ENCODE data around the gene ICA1.
"Not testable (repeated sequence)": the region's sequence is repeated elsewhere in the genome, so short reads cannot be mapped to it uniquely, and the experiment has no call there.

The ICA1 gene

DNA sequence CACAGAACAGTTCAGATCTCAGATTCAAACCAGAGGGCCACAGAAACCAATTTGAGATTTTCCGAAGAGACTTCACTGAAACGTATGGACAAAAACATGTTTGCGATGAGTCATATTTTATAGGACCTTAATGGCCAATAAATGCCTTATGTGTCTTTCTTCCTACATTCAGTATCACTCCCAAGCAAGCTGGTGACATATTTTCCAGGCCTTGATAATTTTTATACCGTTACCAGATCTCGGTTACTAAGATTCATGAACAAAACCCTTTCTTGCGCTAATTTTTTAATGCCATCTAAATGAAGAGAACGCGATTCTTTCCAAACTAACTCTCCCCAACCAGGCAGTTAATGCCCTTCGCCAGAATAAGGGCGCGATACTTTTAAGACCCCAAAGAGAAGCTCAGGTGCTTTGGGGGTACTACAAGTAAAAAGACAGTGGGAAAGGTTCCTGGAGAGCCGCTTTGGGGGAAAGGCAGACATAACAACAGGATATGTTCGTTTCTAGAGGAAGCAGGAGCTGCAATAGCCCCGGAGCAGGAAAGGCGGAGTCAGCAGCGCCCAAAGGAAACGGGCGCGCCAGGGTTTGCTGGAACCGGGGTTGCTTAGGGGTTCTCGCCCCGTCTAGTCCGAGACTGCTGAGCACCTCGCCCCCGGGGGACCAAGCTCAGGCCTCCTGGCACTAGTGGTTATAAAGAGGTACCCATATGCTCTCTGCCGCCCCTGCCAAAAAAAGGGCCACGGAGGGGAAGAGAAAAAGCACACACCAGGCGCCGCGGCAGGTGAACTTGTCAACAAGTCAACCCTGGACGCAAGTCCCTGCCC lies 884 bp downstream of the ICA1 start:
- DNase-seq: no peak

DNA sequence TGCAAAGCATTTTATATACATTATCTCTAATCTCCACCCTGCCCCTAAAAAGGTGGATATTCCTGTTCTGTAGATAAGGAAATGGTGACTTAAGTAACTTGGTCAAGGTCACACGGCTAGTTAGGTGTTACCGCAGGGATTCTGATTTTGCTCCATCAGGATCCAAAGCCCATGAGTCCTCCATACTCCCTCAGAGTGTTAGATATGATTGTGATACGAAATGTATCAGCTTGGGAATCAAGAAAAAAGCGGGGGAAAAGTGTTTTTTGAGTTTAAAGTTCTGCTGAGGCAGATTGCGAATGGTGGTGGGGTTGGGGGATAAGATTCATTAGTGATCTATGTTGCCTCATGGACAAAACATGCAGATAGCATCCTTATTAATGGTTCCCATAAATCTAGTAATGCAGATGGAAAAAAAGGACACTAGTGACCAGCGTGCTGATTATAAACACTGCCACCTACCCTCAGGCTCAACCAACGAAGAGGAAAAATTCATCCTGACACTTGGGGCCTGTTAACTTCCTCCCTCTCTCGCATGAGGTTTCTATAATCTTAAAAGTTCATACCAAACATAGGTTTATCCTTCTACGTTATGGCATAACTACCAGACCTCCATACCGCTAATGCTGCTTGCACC lies 2.3 kb downstream of the ICA1 start:
- DNase-seq: no peak

DNA sequence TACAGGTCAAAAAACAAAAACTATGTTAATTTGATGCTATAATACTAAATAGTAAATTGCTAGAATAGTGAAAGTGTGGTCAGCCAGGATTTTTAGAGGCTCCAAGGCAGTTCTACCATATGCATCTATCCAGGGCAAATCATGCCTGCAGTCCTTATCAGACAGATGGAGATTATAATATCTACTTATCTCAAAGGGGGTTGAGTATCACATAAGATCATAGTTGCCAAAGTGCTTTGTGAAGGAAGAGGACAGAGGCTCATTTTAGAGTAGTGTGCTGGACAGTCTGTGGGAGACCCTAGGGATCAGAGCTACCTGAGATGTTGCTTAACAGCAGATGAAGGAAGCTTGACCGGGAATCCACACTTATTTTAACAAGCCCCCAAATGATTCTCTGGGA lies 3.2 kb downstream of the ICA1 start:
- DNase-seq: no peak

DNA sequence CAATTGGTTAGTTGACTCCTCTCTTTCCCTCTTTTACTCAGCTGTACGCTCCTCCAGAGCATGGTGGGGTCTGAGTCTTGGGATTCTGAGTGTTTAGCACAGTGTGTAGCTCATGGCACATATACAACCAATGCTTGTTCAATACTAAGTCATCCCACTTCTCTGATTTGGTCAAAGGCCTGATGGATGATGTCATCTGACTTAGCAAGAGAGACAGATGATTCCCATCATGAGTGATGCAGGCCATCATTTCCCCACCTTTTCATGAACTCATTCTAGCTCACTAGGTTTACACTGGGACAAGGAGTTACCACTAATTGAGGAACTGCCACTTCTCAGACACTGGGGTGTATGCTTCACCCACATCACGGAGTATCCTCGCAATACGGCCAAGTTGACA lies 3.8 kb downstream of the ICA1 start:
- DNase-seq: no peak

DNA sequence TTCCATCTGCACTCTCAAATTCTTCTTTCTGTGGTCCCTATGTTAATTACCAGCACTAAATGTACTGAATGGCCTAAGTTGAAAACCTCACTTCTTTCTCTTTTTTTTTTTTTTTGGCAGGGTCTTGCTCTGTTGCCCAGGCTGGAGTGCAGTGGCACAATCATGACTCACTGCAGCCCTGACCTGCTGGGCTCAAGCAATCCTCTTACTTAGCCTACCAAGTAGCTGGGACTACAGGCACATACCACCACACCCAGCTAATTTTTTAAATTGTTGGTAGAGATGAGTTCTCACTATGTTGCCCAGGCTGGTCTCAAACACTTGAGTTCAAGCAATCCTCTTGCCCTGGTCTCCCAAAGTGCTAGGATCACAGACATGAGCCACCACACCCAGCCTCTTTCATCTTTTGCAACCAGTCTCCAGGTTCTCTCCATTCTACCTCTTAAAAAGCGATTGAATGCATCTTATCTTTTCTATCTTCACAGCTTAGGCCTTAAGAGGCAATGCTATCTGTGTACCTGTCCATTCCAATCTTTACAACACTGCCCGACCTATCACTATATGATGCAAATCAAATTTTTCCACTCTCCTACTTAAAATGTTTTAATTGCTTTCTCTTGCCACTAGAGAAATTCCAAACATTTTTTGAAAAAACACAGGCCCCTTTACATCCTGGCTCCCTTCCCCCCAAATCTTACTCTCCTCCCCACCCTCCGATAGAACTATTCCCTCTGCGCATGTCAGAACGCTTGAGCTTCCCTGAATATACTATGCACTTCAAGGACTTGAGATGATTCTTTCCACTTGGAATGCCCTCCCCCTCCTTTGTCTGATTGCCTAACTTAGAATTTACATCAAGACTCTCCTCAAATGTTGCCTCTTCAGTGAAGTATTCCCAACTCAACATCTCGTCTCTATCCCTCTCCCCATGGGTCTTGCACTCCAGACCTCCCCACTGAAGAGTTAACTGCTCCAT lies 6.0 kb downstream of the ICA1 start:
- no peak for DNase-seq

DNA sequence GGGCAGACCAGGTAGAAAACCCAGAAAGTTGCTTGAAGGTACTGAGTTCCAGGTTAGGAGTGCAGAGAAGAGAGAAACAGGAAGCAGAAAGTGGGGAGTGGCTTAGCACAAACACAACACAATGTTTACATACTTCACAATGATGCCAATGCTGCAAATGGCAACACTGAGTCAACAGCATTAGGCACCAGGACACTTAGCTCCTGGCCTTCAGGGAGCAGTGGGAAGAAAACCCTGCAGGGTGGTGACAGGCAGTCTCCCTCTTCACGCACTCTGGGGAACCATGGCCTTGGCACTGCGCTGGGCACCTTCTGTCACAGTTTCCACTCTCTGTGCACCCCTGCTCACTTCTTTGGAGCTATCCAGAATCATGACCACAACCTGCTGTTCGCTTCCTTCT lies 7.3 kb downstream of the ICA1 start:
- DNase-seq: peak; percentile 28

DNA sequence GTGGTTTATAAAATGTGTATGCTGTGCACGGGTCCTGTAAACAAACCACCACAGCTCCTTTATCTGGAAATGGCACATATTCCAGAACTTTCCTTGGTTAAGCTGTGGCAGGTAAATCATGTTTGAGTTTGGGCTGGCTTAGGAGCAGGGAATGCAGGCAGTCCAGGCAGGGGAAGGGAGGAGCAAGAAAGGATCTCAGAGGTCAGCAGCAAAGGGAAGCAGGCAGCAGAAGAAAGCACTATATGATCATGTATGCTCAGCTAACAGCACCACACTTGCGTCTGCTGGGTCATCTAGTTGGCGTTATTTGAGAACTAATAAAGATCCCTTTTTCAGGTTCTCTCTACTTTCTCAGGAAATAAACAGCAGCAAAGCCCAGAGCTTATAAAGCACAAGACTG lies 7.8 kb downstream of the ICA1 start:
- no peak for DNase-seq

DNA sequence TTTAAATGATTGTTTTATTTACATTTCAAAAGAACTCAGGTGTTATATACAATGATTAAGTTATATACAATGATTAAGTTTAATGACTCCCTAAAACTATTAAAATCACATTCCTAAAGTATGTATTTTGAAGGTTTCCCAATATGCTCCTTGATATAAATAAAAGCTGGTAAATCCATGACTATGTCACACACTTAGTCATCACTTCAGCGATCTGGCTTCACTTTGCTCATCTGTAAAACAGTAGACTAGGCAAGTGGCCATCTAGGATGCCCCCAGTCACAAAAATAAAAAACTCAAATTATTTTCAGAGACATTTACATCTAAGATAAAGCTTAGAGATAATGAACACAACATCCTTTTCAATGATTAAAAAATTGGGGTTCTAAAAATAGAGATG lies 10.8 kb downstream of the ICA1 start:
- no peak for DNase-seq

DNA sequence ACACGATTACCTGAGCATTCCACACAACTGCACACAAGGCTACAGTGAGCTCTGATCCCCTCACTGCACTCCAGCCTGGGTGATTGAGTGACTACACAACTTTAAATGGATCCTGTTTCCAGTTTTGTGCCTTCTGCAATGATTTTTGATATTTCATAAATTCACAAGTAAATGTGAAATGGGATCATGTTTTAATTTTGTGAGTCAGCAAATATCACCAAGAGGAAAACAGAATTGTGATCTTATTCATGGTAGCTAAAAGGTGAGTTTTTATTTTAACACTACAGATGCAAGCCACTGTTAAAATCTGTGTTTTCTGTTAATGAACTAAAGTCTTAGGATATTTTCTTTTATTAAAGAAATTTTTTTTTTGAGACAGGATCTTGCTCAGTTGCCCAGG lies 11.4 kb downstream of the ICA1 start:
- no peak for DNase-seq

DNA sequence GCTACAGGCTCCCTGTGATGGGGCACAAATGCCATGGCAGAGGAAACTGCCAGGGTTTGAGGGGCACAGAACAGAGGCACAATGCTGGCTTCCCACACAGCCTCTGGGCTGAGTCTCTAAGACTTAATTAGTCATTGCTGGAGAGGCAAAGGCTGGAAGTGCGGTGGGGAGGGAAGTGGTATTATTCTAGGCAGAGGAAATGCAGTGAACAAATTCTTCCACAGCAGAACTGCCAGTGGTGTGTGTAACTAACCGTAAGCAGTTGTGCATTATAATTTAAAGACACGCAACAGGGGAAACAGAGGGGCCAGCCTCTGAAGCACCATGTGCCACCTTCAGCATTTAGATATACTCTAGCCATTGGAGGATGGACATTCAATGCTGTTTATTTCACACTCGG lies 12.8 kb downstream of the ICA1 start:
- DNase-seq: no peak

DNA sequence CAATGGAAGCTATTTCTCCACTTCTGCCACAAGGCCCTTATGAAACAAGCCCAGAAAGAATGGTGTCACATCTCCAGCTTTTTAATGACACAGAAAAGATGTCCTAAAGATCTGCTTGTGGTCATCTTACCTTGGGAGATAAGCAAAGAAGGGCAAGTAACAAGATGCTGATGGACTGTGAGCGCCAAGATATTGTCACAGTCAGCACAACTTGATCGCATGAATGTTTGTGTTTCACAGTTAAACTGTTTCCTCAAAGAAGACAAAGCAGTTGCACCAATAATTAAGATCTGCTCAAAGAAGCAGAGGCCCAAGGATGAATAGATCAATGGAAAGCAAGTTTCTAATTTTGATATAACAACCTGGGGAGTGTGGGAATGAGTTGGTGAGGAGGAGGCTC lies 15.9 kb downstream of the ICA1 start:
- DNase-seq: no peak

DNA sequence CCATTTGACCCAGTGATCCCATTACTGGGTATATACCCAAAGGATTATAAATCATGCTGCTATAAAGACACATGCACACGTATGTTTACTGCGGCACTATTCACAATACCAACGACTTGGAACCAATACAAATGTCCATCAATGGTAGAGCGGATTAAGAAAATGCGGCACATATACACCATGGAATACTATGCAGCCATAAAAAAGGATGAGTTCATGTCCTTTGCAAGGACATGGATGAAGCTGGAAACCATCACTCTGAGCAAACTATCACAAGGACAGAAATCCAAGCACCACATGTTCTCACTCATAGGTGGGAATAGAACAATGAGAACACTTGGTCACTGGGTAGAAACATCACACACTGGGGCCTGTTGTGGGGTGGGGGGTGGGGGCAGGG lies 16.9 kb downstream of the ICA1 start:
- not testable (repeated sequence) for DNase-seq

DNA sequence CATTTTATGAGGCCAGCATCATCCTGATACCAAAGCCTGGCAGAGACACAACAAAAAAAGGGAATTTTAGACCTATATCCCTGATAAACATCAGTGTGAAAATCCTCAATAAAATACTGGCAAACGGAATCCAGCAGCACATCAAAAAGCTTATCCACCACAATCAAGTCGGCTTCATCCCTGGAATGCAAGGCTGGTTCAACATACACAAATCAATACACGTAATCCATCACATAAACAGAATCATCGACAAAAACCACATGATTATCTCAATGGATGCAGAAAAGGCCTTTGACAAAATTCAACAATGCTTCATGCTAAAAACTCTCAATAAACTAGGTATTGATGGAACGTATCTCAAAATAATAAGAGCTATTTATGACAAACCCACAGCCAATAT lies 18.9 kb downstream of the ICA1 start:
- DNase-seq: not testable (repeated sequence)

DNA sequence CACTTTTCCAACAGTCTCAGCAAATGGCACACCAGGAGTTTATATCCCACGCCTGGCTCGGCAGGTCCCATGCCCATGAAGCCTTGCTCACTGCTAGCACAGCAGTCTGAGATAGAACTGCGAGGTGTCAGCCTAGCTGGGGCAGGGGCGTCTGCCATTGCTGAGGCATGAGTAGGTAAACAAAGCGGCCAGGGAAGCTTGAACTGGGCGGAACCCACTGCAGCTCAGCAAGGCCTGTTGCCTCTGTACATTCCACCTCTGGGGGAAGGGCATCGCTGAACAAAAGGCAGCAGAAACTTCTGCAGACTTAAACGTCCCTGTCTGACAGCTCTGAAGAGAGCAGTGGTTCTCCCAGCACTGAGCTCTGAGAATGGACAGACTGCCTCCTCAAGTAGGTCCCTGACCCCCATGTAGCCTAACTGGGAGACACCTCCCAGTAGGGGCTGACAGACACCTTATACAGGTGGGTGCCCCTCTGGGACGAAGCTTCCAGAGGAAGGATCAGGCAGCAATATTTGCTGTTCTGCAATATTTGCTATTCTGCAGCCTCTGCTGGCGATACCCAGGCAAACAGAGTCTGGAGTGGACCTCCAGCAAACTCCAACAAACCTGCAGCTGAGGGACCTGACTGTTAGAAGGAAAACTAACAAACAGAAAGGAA lies 22.1 kb downstream of the ICA1 start:
- not testable (repeated sequence) for DNase-seq

DNA sequence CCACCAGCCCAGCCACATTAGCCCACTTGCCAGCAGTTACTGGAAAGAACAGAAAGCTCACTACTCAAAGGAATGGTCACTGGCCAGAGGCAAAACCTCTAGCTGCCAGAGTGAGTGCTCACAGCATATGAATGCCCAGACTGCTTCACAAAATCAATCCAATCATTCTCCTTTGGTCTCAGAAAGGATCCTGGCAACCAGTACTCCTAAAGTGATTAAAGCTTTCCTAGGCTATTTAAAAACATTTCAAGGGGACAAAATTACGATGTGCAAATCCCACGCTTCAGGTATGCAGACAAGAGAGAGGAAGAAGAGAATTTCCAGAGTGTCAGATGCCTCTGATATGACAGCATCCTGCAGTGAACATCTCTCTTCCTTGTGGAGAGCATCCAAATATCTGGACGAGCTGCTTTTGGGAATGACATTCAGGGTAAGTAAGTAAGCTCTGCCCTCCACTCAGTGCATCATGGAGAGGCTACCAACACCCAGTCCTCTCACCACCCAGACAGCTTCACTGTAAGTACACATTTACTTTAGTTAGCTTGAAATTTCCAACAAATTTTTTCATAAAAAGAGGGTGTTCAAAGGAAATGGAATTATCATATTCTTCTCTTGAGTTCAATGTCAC lies 25.1 kb downstream of the ICA1 start:
- no peak for DNase-seq

DNA sequence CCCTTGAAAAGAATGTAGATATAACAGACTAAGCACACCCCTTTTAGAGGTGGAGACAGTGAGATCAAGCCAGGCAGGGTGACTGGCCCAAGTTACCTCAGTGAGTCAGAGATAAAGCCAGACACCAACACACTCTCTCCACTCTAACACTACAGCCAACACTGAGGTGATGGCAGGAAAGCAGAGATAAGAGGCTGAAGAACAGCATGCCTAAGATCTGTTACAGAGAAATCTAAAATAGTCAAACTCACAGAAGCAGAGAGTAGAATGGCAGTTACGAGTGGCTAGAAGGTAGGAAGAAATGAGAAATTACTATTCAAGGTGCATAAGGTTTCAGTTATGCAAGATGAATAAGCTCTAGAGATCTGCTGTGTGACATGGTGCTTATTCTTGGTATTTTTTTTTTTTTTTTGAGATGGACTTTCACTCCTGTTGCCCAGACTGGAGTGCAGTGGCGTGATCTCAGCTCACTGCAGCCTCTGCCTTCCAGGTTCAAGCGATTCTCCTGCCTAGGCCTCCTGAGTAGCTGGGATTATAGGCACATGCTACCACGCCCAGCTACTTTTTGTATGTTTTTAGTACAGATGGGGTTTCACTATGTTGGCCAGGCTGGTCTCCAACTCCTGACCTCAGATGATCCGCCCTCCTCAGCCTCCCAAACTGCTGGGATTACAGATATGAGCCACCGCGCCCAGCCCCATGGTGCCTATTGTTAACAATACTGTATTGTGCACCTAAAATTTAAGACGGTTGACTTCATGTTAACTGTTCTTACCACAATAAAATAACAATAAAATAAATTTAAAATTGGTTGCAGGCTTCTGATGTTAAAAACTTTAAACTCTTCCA lies 28.7 kb downstream of the ICA1 start:
- DNase-seq: no peak

DNA sequence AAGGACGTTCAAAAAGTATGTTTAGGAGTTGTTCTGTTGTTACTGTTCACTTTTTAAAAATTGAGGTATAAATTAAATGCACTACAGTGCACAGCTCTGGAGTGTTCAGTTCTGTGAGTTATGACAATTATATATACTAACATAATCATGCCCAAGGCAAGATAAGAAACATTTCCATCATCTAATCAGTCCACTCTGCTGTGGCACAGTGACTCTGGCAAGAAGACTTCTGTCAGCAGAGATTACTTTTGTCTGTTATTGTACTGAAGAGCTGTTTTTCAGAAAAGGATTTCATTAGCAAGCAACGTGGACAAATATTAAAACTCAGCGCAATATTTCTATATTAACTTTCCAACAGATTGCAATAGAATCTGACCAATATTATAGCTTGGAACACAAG lies 32.0 kb downstream of the ICA1 start:
- no peak for DNase-seq

DNA sequence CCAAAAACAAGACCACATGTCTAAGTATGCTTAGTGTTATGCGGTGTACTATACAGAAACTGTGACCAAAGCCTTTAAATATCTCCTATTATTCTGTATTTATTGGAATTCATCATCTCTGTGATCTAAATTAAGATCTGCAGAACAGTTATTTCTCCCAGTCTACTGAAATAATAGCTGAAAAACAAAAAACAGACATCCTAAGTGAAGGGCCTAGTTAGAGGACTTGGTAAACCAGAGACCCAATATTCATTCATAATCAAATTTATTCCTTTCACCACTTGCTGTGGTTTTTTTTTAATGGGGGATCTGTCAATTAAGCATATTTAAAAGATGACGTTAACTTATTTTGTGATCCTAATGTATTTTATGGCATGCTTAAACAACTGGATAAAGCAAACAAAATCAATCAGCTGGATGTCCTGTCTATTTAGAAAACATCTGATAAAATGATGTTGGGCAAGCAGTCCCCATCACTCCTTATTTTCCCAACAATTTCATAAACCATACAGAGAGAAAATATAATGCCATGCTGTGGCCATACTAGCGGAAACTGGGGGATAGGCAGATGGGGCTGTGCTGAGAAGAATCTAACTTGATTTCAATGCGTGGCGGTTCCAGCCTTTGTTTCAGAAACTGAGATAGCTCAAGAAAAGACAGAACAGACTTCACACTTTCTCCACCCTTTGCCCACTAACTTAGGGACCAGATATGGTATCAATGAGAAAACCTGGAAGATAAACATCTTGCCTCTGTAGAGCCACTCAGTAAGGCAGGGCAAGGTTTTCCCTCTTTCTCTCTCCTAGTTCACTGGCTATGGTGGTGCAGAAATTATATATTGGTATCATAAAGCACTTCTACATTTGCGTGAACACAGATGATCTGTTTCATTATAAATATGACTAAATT lies 32.9 kb downstream of the ICA1 start:
- DNase-seq: no peak

DNA sequence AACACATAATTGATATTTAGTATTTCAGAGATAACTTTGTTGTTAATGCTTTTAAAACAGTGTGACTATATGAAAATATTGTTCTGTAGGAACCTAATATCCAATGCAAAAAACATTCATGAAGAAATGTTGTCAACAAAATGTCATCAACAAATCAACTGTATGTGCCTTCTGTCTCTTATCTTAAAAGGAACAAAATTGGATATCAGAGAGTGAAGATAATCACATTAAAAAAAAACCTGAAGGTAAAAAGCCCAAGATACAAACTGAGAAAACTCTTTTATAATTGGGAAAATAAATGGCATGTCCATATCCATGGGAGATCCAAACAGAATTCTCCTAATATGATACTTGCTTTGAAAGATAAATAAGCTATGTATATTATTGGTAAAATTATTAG lies 33.9 kb downstream of the ICA1 start:
- no peak for DNase-seq

DNA sequence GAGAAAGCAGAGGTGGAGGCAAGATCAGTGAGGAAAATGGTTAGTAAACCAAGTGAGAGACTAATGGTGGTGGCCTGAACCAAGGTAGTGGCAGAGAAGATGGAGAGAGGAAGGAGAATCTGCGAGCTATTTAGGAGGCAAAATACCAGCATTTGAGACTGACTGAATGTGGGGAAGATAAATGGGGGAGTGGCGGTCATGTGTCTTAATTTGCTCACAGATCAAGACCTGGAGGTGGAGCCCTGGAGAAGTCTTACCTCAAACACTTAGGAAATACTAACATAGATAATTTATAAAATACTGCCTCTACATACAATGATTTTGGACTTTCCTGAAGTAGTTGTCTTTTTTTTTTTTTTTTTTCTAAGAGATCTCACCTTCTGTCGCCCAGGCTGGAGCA lies 34.7 kb downstream of the ICA1 start:
- no peak for DNase-seq
